H1 (cell line): Measurements from ENCODE around the gene NADK. TPM values are rescaled to one million over a fixed set of nuclear protein-coding genes. Genes with fewer than 3 reads are reported as not detected.

ENCODE experiments used
- CTCF ChIA-PET: fragments of 300-600 bp; sonication (Branson Sonifier 250); formaldehyde crosslinking; loops from one replicate; lab custom pipeline; 2021; ENCODE audit not compliant: partially characterized antibody; lab: Charles Lee
- POLR2A ChIA-PET: fragments of 300-600 bp; sonication (Branson Sonifier 250); formaldehyde crosslinking; loops from one replicate; lab custom pipeline; 2021; ENCODE audit warnings: inconsistent platforms; ENCODE audit not compliant: partially characterized antibody; lab: Charles Lee
- DNase-seq, 2 experiments: peaks; one replicate each; pipeline versions ENCODE4 v3.0.0 to v3.0.0-alpha.2; 2010 to 2022; ENCODE audit warnings: low spot score in 2 of 2, low read depth in 1 of 2, mixed read lengths in 1 of 2
- FAIRE-seq: peaks from 2 replicates; lab custom pipeline; 2011; peaks lifted over from hg19 to GRCh38; lab: Jason Lieb, UNC
- H2AFZ ChIP-seq: 2 replicates; pipeline ENCODE4 v1.8.1; 2012; ENCODE audit warnings: low read length, inconsistent platforms
- H2AK5ac ChIP-seq: 2 replicates; pipeline ENCODE4 v1.6.1; 2013; ENCODE audit warnings: low read depth, low read length
- H2BK120ac ChIP-seq: replicated peaks from 2 replicates; pipeline ENCODE3; 2013; ENCODE audit warnings: low read depth, low read length, inconsistent platforms
- H2BK12ac ChIP-seq: 2 replicates; pipeline ENCODE4 v1.6.1; 2013; ENCODE audit warnings: low read depth, low read length
- H2BK15ac ChIP-seq: 2 replicates; pipeline ENCODE4 v1.6.1; 2013; ENCODE audit warnings: low read length
- H2BK20ac ChIP-seq: 2 replicates; pipeline ENCODE4 v1.6.1; 2013; ENCODE audit warnings: low read length
- H2BK5ac ChIP-seq: 2 replicates; pipeline ENCODE4 v1.6.1; 2013; ENCODE audit warnings: low read depth, low read length
- H3K14ac ChIP-seq: 2 replicates; pipeline ENCODE4 v1.6.1; 2013; ENCODE audit warnings: inconsistent platforms; ENCODE audit not compliant: insufficient read length
- H3K18ac ChIP-seq: 2 replicates; pipeline ENCODE4 v1.6.1; 2013; ENCODE audit warnings: low read length; ENCODE audit errors: extremely low read depth
- H3K23ac ChIP-seq: 2 replicates; pipeline ENCODE4 v1.6.1; 2013; ENCODE audit warnings: inconsistent platforms; ENCODE audit not compliant: insufficient read length
- H3K23me2 ChIP-seq: 2 replicates; pipeline ENCODE4 v1.6.1; 2013; ENCODE audit warnings: low read depth, low read length
- H3K27ac ChIP-seq: 2 replicates; pipeline ENCODE4 v1.6.1; 2011; ENCODE audit warnings: low read depth, low read length, inconsistent platforms
- H3K27me3 ChIP-seq, 4 experiments: replicated peaks in 1 of 4; 1 replicate in 1 of 4; 2 replicates in 3 of 4; pipeline versions ENCODE4 v1.6.1 to v1.8.1; 2011 to 2013; ENCODE audit warnings: low read length in 3 of 4, mild to moderate bottlenecking in 3 of 4, inconsistent platforms in 2 of 4, mixed read lengths in 2 of 4, moderate library complexity in 1 of 4; ENCODE audit not compliant: control insufficient read depth in 3 of 4, insufficient read depth in 3 of 4; ENCODE audit errors: extremely low read depth in 1 of 4
- H3K36me3 ChIP-seq, 4 experiments: 2 replicates each; pipeline versions ENCODE4 v1.6.1 to v1.8.1; 2011 to 2013; ENCODE audit warnings: mild to moderate bottlenecking in 4 of 4, low read length in 3 of 4, moderate library complexity in 2 of 4, control low read depth in 1 of 4, inconsistent platforms in 1 of 4; ENCODE audit not compliant: insufficient read depth in 4 of 4, control insufficient read depth in 2 of 4
- H3K4ac ChIP-seq: replicated peaks from 2 replicates; pipeline ENCODE3; 2013; ENCODE audit warnings: low read length, low read depth, mixed read lengths, inconsistent platforms; ENCODE audit not compliant: insufficient read length
- H3K4me1 ChIP-seq, 4 experiments: replicated peaks in 1 of 4; 1 replicate in 1 of 4; 2 replicates in 3 of 4; pipeline versions ENCODE4 v1.6.1 to v1.8.1; 2011 to 2013; ENCODE audit warnings: low read length in 3 of 4, inconsistent platforms in 2 of 4, mixed read lengths in 1 of 4; ENCODE audit not compliant: insufficient read depth in 4 of 4, control insufficient read depth in 3 of 4
- H3K4me2 ChIP-seq, 2 experiments: 2 replicates each; pipeline versions ENCODE4 v1.6.1 to v1.8.1; 2011 to 2013; ENCODE audit warnings: low read depth in 2 of 2, low read length in 2 of 2, control low read depth in 1 of 2, inconsistent platforms in 1 of 2, mild to moderate bottlenecking in 1 of 2; ENCODE audit not compliant: insufficient read depth in 1 of 2
- H3K4me3 ChIP-seq, 4 experiments: fragments of 200-600, 300-600 bp in 1 of 4; sonication (generic), shearing (Covaris generic), sonication (Bioruptor Twin) in 1 of 4; 2 replicates each; pipeline versions ENCODE4 v1.5.1 to v1.8.1; 2011 to 2016; ENCODE audit warnings: low read length in 4 of 4, low read depth in 3 of 4, control low read depth in 2 of 4, inconsistent platforms in 2 of 4, mild to moderate bottlenecking in 2 of 4, mixed read lengths in 1 of 4, moderate library complexity in 1 of 4; ENCODE audit not compliant: insufficient read depth in 2 of 4; ENCODE audit errors: extremely low read depth in 1 of 4
- H3K56ac ChIP-seq: replicated peaks from 2 replicates; pipeline ENCODE3; 2013; ENCODE audit warnings: low read depth, mild to moderate bottlenecking, mixed read lengths, low read length, inconsistent platforms; ENCODE audit not compliant: insufficient read length
- H3K79me1 ChIP-seq: 2 replicates; pipeline ENCODE4 v1.6.1; 2013; ENCODE audit warnings: low read depth, low read length, control low read depth
- H3K79me2 ChIP-seq, 2 experiments: 2 replicates each; pipeline versions ENCODE4 v1.6.1 to v1.8.1; 2012 to 2013; ENCODE audit warnings: low read length in 2 of 2, mild to moderate bottlenecking in 2 of 2, inconsistent platforms in 1 of 2; ENCODE audit not compliant: insufficient read depth in 2 of 2, control insufficient read depth in 1 of 2
- H3K9ac ChIP-seq, 4 experiments: replicated peaks in 1 of 4; 1 replicate in 1 of 4; 2 replicates in 3 of 4; pipeline versions ENCODE4 v1.6.1 to v1.8.1; 2011 to 2013; ENCODE audit warnings: low read depth in 3 of 4, low read length in 3 of 4, control low read depth in 2 of 4, mild to moderate bottlenecking in 2 of 4, moderate library complexity in 2 of 4, inconsistent platforms in 1 of 4; ENCODE audit errors: extremely low read depth in 1 of 4
- H3K9me3 ChIP-seq, 2 experiments: 2 replicates each; pipeline versions ENCODE4 v1.6.1 to v1.8.1; 2012 to 2013; ENCODE audit warnings: mild to moderate bottlenecking in 2 of 2, moderate library complexity in 2 of 2, control low read depth in 1 of 2, inconsistent platforms in 1 of 2, low read depth in 1 of 2, low read length in 1 of 2, mixed read lengths in 1 of 2; ENCODE audit not compliant: insufficient read depth in 2 of 2
- H4K20me1 ChIP-seq, 2 experiments: replicated peaks in 1 of 2; 2 replicates each; pipeline versions ENCODE3 to v1.8.1; 2011 to 2013; ENCODE audit warnings: inconsistent platforms in 2 of 2, low read length in 2 of 2, mild to moderate bottlenecking in 1 of 2; ENCODE audit not compliant: insufficient read depth in 2 of 2, control insufficient read depth in 1 of 2
- H4K5ac ChIP-seq: 2 replicates; pipeline ENCODE4 v1.6.1; 2013; ENCODE audit warnings: low read length, low read depth, mixed read lengths, inconsistent platforms; ENCODE audit not compliant: insufficient read length
- H4K8ac ChIP-seq: 2 replicates; pipeline ENCODE4 v1.8.0; 2013; ENCODE audit warnings: mild to moderate bottlenecking, moderate library complexity, low read length, inconsistent platforms; ENCODE audit not compliant: insufficient read depth; ENCODE audit errors: extremely low read depth
- H4K91ac ChIP-seq: replicated peaks from 2 replicates; pipeline ENCODE3; 2013; ENCODE audit warnings: low read length, mixed read lengths, inconsistent platforms; ENCODE audit not compliant: insufficient read length
- CTCF ChIP-seq, 3 experiments: IDR thresholded peaks; 1 replicate in 2 of 3; 2 replicates in 1 of 3; pipeline versions ENCODE4 v1.5.1 to v1.6.1; 2011; ENCODE audit warnings: low read length in 3 of 3, mild to moderate bottlenecking in 3 of 3, inconsistent platforms in 2 of 3, low read depth in 1 of 3, moderate library complexity in 1 of 3; ENCODE audit not compliant: insufficient read depth in 1 of 3; ENCODE audit errors: control extremely low read depth in 1 of 3
- RAD21 ChIP-seq, 2 experiments: IDR thresholded peaks in 1 of 2; conservative IDR thresholded peaks in 1 of 2; 2 replicates each; pipeline ENCODE4 v1.6.1; 2011; ENCODE audit warnings: low read depth in 2 of 2, low read length in 2 of 2, improper control_type of control experiment in 1 of 2, inconsistent platforms in 1 of 2, mild to moderate bottlenecking in 1 of 2, moderate library complexity in 1 of 2
- RBBP5 ChIP-seq: IDR thresholded peaks from 2 replicates; pipeline ENCODE4 v1.7.1; 2012; ENCODE audit warnings: low read depth, mild to moderate bottlenecking, inconsistent platforms, low read length, moderate library complexity, borderline replicate concordance
- SIN3A ChIP-seq, 2 experiments: IDR thresholded peaks in 1 of 2; conservative IDR thresholded peaks in 1 of 2; 2 replicates each; pipeline ENCODE4 v1.6.1; 2011 to 2012; ENCODE audit warnings: low read length in 2 of 2, improper control_type of control experiment in 1 of 2, low read depth in 1 of 2, mild to moderate bottlenecking in 1 of 2
- SIX5 ChIP-seq: IDR thresholded peaks from 2 replicates; pipeline ENCODE4 v1.6.1; 2011; ENCODE audit warnings: mild to moderate bottlenecking, low read depth, low read length
- SP4 ChIP-seq: IDR thresholded peaks from 2 replicates; pipeline ENCODE4 v1.6.1; 2012; ENCODE audit warnings: low read length, inconsistent platforms
- whole genome bisulfite sequencing, 2 experiments: shearing (Covaris generic) in 1 of 2; methylation state at CpG; one replicate each; pipeline versions ENCODE4 v1.1.6 to v1.1.7; 2013 to 2015; ENCODE audit warnings: low lambda C conversion rate in 2 of 2, mixed read lengths in 2 of 2, inconsistent platforms in 1 of 2, low coverage in 1 of 2, missing lambda C conversion rate in 1 of 2; ENCODE audit not compliant: insufficient replicate concordance in 2 of 2, insufficient coverage in 1 of 2, insufficient read length in 1 of 2; ENCODE audit errors: extremely low coverage in 1 of 2, missing lambda C conversion rate in 1 of 2; 5-methylcytosine and 5-hydroxymethylcytosine counted together
- polyA plus RNA-seq, 7 experiments: library from polyadenylated mRNA; depleted of rRNA in 3 of 7; stranded (reverse) in 5 of 7; unstranded in 2 of 7; fragments of >200 nt in 5 of 7; fragments of 200-250 nt in 2 of 7; gene quantifications; 1 replicate in 5 of 7; 2 replicates in 1 of 7; 4 replicates in 1 of 7; pipeline versions ENCODE4 v1.2.1 to v1.2.3, GENCODE V29; 2011 to 2013; ENCODE audit warnings: missing spikeins in 2 of 7, mixed read lengths in 2 of 7
- total RNA-seq: library from RNA; stranded (reverse); fragmentation: NEBNext Ultra II Directional; extraction: Animal tissue kit (Norgen Biotek cat#: 25700); gene quantifications from 2 replicates; pipeline ENCODE4 v1.2.1, GENCODE V29; 2021

Gene NADK
- total and polyA plus RNA-seq, 2 of the 8 experiments (the other 6 are each of a cell fraction or from before 2014, with no cell fraction given): 78.0 to 89.7 TPM

- Histone ChIP-seq H3K4ac (no peak overlapping the region), H3K18ac (no peak overlapping the region), H4K20me1 (peaks cover 4 to 15% of the 10 kb centered on the region in 2 experiments), H3K23ac (no peak overlapping the region), H3K79me2 (no peaks in the 10 kb centered on the region), H3K36me3 (peaks cover 7 to 43% (median 34%) of the 10 kb centered on the region in 4 experiments), H3K23me2 (no peaks in the 10 kb centered on the region), H2BK15ac (no peak overlapping the region), H3K79me1 (peaks cover under 1% of the 10 kb centered on the region; the same call in 1 of the 2 replicates), H4K5ac (no peak overlapping the region), H3K4me3 (no peak overlapping the region), H3K27ac (no peak overlapping the region), H3K14ac (no peak overlapping the region), H4K8ac (peak overlapping the region; percentile 65; the same call in 1 of the 2 replicates), H2BK20ac (no peak overlapping the region), H2AFZ (no peak overlapping the region), H2BK12ac (no peak overlapping the region), H3K4me2 (no peak overlapping the region), H3K9ac (no peak overlapping the region), H4K91ac (no peak overlapping the region), H3K9me3 (no peaks in the 10 kb centered on the region), H3K4me1 (peaks cover 0 to 2% (median 0%) of the 10 kb centered on the region in 4 experiments; a peak in 1 of 7 replicates), H2AK5ac (no peak overlapping the region), H3K56ac (no peak overlapping the region), H3K27me3 (no peaks in the 10 kb centered on the region), H2BK120ac (no peak overlapping the region), H2BK5ac (no peak overlapping the region)
- no peak for DNase-seq
- TF ChIP-seq SIX5 (no peak), SIN3A (conservative IDR thresholded peaks at IDR 0.05 in 1 of 2, IDR thresholded peaks at IDR 0.05 in 1 of 2; ENCODE audit: low read depth in 1 of 2, low read length in 2 of 2) (no peak), CTCF (IDR thresholded peaks at IDR 0.05; ENCODE audit: control extremely low read depth in 1 of 3, insufficient read depth in 1 of 3, low read depth in 1 of 3, low read length in 3 of 3) (peak in 2 of 3 experiments; percentile 15 to 21; a peak in 2 of 4 replicates), RBBP5 (no peak), SP4 (no peak), RAD21 (IDR thresholded peaks at IDR 0.05 in 1 of 2, conservative IDR thresholded peaks at IDR 0.05 in 1 of 2; ENCODE audit: low read depth in 2 of 2, low read length in 2 of 2) (peak in 1 of 2 experiments; percentile 8; a peak in 1 of 4 replicates)
- no peak for FAIRE-seq
- WGBS, 2 experiments: 87% methylated on average over 30 of the region's 37 CpGs; no CpG with 5 or more reads in 1 of the 2 experiments
- ChIA-PET POLR2A (interaction anchor here (0.6 kb wide), 1 partner anchor 13 kb away, joined by 4 read pairs; no protein-coding TSS in a partner anchor), CTCF (interaction anchor here (0.8 to 1.7 kb wide), 6 partner anchors 24 to 153 kb away, joined by 3 to 4 read pairs (median 4); no protein-coding TSS in a partner anchor)
Observed at GRCh38 chr1:1752636-1753606, 25.3 kb downstream of the NADK start.
